Spleen (tissue), 10 donors: Measurements from ENCODE around the gene PACSIN2. TPM values are rescaled to one million over a fixed set of nuclear protein-coding genes. Genes with fewer than 3 reads are reported as not detected.

Experiments
- polyA plus RNA-seq, 3 donors: library from polyadenylated mRNA; stranded (reverse); fragments of 200-250 nt; gene quantifications; one replicate each; pipeline ENCODE4 v1.2.1, GENCODE V29; 2013
- total RNA-seq, 7 donors: library from RNA; depleted of rRNA in 3 of 7; stranded (reverse); fragments of >200 nt in 3 of 7; fragmentation: NEBNext Ultra II Directional in 4 of 7; extraction: Animal tissue kit (Norgen Biotek cat#: 25700) in 4 of 7; gene quantifications; one replicate each; pipeline versions ENCODE4 v1.1.0 to v1.2.1, GENCODE V29; 2016 to 2021
- donor health status: healthy with polysubstance abuse.
- donor health status: DM: no; HTN: no; CAD: no; lungs with moderate emphysema.
- donor health status: DM: no; HTN: no; CAD: no.
- donor health status: Bipolar disorder and iron deficiency.
- donor health status: healthy.
- donor health status: DM: no; HTN: no; CAD: no.
- donor health status: DM: yes; HTN: yes; CAD: no.

PACSIN2 gene
- total and polyA plus RNA-seq, 10 donors, result 24.2 to 98.1 (median 64.2) TPM

Other genes starting within 250 kb of the PACSIN2 start
- 10 to 100 TPM; 30.9 to 46.8 (median 40.8) TPM for gene ARFGAP3, start 157.9 kb downstream of the PACSIN2 start, total RNA-seq
- 10 to 100 TPM; 15.0 to 23.6 (median 15.6) TPM for gene ARFGAP3, start 157.9 kb downstream of the PACSIN2 start, polyA plus RNA-seq
- 1 to 10 TPM; 2.9 to 5.6 (median 3.7) TPM for gene TTLL1, start 74.2 kb upstream of the PACSIN2 start, total RNA-seq
- 1 to 10 TPM; 2.8 to 4.0 (median 3.5) TPM for gene TTLL1, start 74.2 kb upstream of the PACSIN2 start, polyA plus RNA-seq
- 1 to 10 TPM; 1.1 to 6.8 (median 2.5) TPM for gene BIK, start 95.6 kb upstream of the PACSIN2 start, total RNA-seq
- gene BIK, start 95.6 kb upstream of the PACSIN2 start, polyA plus RNA-seq, result 10 to 100 TPM in 1 of 3 donors, 1 to 10 TPM in 2; 2.0 to 14.2 (median 2.1) TPM
- 10 to 100 TPM in 5 of 7 donors, 1 to 10 TPM in 2; 8.3 to 25.3 (median 11.3) TPM for gene MCAT, start 128.2 kb upstream of the PACSIN2 start, total RNA-seq
- gene MCAT, start 128.2 kb upstream of the PACSIN2 start, polyA plus RNA-seq, result 10 to 100 TPM in 2 of 3 donors, 1 to 10 TPM in 1; 7.6 to 13.0 (median 11.7) TPM
- gene TSPO, start 136.4 kb upstream of the PACSIN2 start, total RNA-seq, result 100 to 1,000 TPM in 6 of 7 donors, 10 to 100 TPM in 1; 90.1 to 596 (median 199) TPM
- gene TSPO, start 136.4 kb upstream of the PACSIN2 start, polyA plus RNA-seq, result 100 to 1,000 TPM; 115 to 182 (median 122) TPM
- gene TTLL12, start 172.0 kb upstream of the PACSIN2 start, total RNA-seq, result 10 to 100 TPM; 16.6 to 21.6 (median 19.9) TPM
- 10 to 100 TPM in 2 of 3 donors, 1 to 10 TPM in 1; 8.7 to 19.3 (median 11.3) TPM for gene TTLL12, start 172.0 kb upstream of the PACSIN2 start, polyA plus RNA-seq